Activated CD4-positive, alpha-beta T cell treated with anti-CD3 and anti-CD28 coated beads, Interleukin-2, amount 10 ng/mL, durations not matched to agents 24 days and 14 days (primary cell): ENCODE results near the gene NLRP5. TPM values are rescaled to one million over a fixed set of nuclear protein-coding genes. Genes with fewer than 3 reads are reported as not detected.
"Not testable (repeated sequence)": the region's sequence is repeated elsewhere in the genome, so short reads cannot be mapped to it uniquely, and the experiment has no call there.

Experiments
- DNase-seq: peaks from one replicate; pipeline ENCODE4 v3.0.0; 2022
- H3K27ac Mint-ChIP-seq: one replicate; pipeline ENCODE4 v1.8.0; 2022; ENCODE audit warnings: mild to moderate bottlenecking, mixed read lengths
- H3K27me3 Mint-ChIP-seq: one replicate; pipeline ENCODE4 v1.8.0; 2022; ENCODE audit warnings: mixed read lengths
- H3K36me3 Mint-ChIP-seq: one replicate; pipeline ENCODE4 v1.8.0; 2022; ENCODE audit warnings: low read depth, mild to moderate bottlenecking, mixed read lengths
- H3K4me1 Mint-ChIP-seq: one replicate; pipeline ENCODE4 v1.8.0; 2021; ENCODE audit warnings: mixed read lengths
- H3K4me3 Mint-ChIP-seq: one replicate; pipeline ENCODE4 v1.8.0; 2022; ENCODE audit warnings: mild to moderate bottlenecking, moderate library complexity, mixed read lengths
- H3K9me3 Mint-ChIP-seq: one replicate; pipeline ENCODE4 v1.8.0; 2021; ENCODE audit warnings: mixed read lengths
- intact Hi-C: fragments of 100-400 bp; cut with micrococcal nuclease; formaldehyde crosslinking; loops from one replicate; pipeline ENCODE4 v1.15.1; 2023
- total RNA-seq: library from RNA; stranded (reverse); gene quantifications from 2 replicates; pipeline ENCODE4 v1.2.3, GENCODE V29; 2022

NLRP5 gene
- total RNA-seq, 1 donor from 2014 or later = not detected

- H3K36me3 Mint-ChIP-seq = no peaks in the 10 kb centered on the region
- peaks cover 23% of the 10 kb centered on the region for H3K9me3 Mint-ChIP-seq
- no peaks in the 10 kb centered on the region for H3K4me1 Mint-ChIP-seq
- intact Hi-C loops = no loop called here
- H3K27me3 Mint-ChIP-seq = no peaks in the 10 kb centered on the region
- H3K27ac Mint-ChIP-seq = no peak overlapping the region
- H3K4me3 Mint-ChIP-seq = no peak overlapping the region
- no peak for DNase-seq
Observed at GRCh38 chr19:56015756-56016155, 29.2 kb downstream of the NLRP5 start.

GRCh38 chr19:56019325-56019724 lies 32.8 kb downstream of the NLRP5 start:
- H3K27me3 Mint-ChIP-seq, H3K4me3 Mint-ChIP-seq, H3K36me3 Mint-ChIP-seq, H3K4me1 Mint-ChIP-seq, intact Hi-C loops, H3K27ac Mint-ChIP-seq, DNase-seq: not testable (repeated sequence)
- peaks cover 25% of the 10 kb centered on the region for H3K9me3 Mint-ChIP-seq

- not testable (repeated sequence) for H3K27me3 Mint-ChIP-seq
- peaks cover 22% of the 10 kb centered on the region for H3K9me3 Mint-ChIP-seq
Observed at GRCh38 chr19:56020355-56020975, 33.9 kb downstream of the NLRP5 start.

GRCh38 chr19:56026769-56027168 lies 40.2 kb downstream of the NLRP5 start:
- intact Hi-C loops = no loop called here
- H3K27ac Mint-ChIP-seq = no peak overlapping the region
- H3K27me3 Mint-ChIP-seq = no peaks in the 10 kb centered on the region
- no peak for DNase-seq
- H3K4me3 Mint-ChIP-seq = no peak overlapping the region
- no peaks in the 10 kb centered on the region for H3K4me1 Mint-ChIP-seq
- H3K36me3 Mint-ChIP-seq = no peaks in the 10 kb centered on the region
- peaks cover 14% of the 10 kb centered on the region for H3K9me3 Mint-ChIP-seq

More at GRCh38 chr19:56020355-56020975, 33.9 kb downstream of the NLRP5 start:
- H3K4me1 Mint-ChIP-seq, H3K36me3 Mint-ChIP-seq, DNase-seq, H3K27ac Mint-ChIP-seq, intact Hi-C loops, H3K4me3 Mint-ChIP-seq: not testable (repeated sequence)

GRCh38 chr19:56053596-56053995 lies 67.0 kb downstream of the NLRP5 start:
- no peak overlapping the region for H3K4me3 Mint-ChIP-seq
- no peaks in the 10 kb centered on the region for H3K27me3 Mint-ChIP-seq
- no peaks in the 10 kb centered on the region for H3K4me1 Mint-ChIP-seq
- no peaks in the 10 kb centered on the region for H3K36me3 Mint-ChIP-seq
- peaks cover 12% of the 10 kb centered on the region for H3K9me3 Mint-ChIP-seq
- intact Hi-C loops = no loop called here
- no peak overlapping the region for H3K27ac Mint-ChIP-seq
- DNase-seq = no peak

- H3K36me3 Mint-ChIP-seq = no peaks in the 10 kb centered on the region
- DNase-seq = peak; percentile 90
- no peak overlapping the region for H3K27ac Mint-ChIP-seq
- intact Hi-C loops = loop anchor here (1.0 to 5.0 kb wide), 3 partner anchors 106 to 267 kb away; no protein-coding TSS in a partner anchor
- peaks cover 10% of the 10 kb centered on the region for H3K4me1 Mint-ChIP-seq
- peaks cover 6% of the 10 kb centered on the region for H3K27me3 Mint-ChIP-seq
- peak overlapping the region; percentile 75 for H3K4me3 Mint-ChIP-seq
- H3K9me3 Mint-ChIP-seq = peaks cover 2% of the 10 kb centered on the region
Observed at GRCh38 chr19:56066152-56067023, 79.8 kb downstream of the NLRP5 start.

- Mint-ChIP-seq H3K4me3 (no peak overlapping the region), H3K9me3 (no peaks in the 10 kb centered on the region), H3K36me3 (no peaks in the 10 kb centered on the region), H3K27me3 (no peaks in the 10 kb centered on the region), H3K4me1 (peaks cover 10% of the 10 kb centered on the region), H3K27ac (no peak overlapping the region)
- intact Hi-C loops = loop anchor here (5.0 kb wide), 1 partner anchor 183 kb away; no protein-coding TSS in a partner anchor
- DNase-seq = no peak
Observed at GRCh38 chr19:56069642-56070041, 83.1 kb downstream of the NLRP5 start.

- intact Hi-C loops = no loop called here
- H3K36me3 Mint-ChIP-seq = no peaks in the 10 kb centered on the region
- H3K4me3 Mint-ChIP-seq = no peak overlapping the region
- H3K4me1 Mint-ChIP-seq = peaks cover 7% of the 10 kb centered on the region
- no peaks in the 10 kb centered on the region for H3K27me3 Mint-ChIP-seq
- H3K27ac Mint-ChIP-seq = no peak overlapping the region
- no peak for DNase-seq
- H3K9me3 Mint-ChIP-seq = no peaks in the 10 kb centered on the region
Observed at GRCh38 chr19:56071151-56071550, 84.6 kb downstream of the NLRP5 start.

GRCh38 chr19:56076498-56076897 lies 89.9 kb downstream of the NLRP5 start:
- H3K27ac Mint-ChIP-seq = no peak overlapping the region
- H3K9me3 Mint-ChIP-seq = no peaks in the 10 kb centered on the region
- H3K4me3 Mint-ChIP-seq = no peak overlapping the region
- H3K36me3 Mint-ChIP-seq = no peaks in the 10 kb centered on the region
- DNase-seq = peak; percentile 81
- peaks cover 4% of the 10 kb centered on the region for H3K27me3 Mint-ChIP-seq
- intact Hi-C loops = no loop called here
- H3K4me1 Mint-ChIP-seq = peaks cover 9% of the 10 kb centered on the region

- Mint-ChIP-seq H3K4me3 (no peak overlapping the region), H3K27me3 (peaks cover 4% of the 10 kb centered on the region), H3K9me3 (no peaks in the 10 kb centered on the region), H3K27ac (no peak overlapping the region), H3K36me3 (no peaks in the 10 kb centered on the region), H3K4me1 (peaks cover 10% of the 10 kb centered on the region)
- intact Hi-C loops = loop anchor here (1.0 to 5.0 kb wide), 3 partner anchors 93 to 233 kb away; partner anchors contain the start of gene ZSCAN5A
- DNase-seq = peak; percentile 54
Observed at GRCh38 chr19:56079609-56080008, 93.0 kb downstream of the NLRP5 start.

- peak; percentile 88 for DNase-seq
- intact Hi-C loops = loop anchor here (1.0 to 5.0 kb wide), 3 partner anchors 91 to 231 kb away; partner anchors contain the start of gene ZSCAN5A
- Mint-ChIP-seq H3K36me3 (no peaks in the 10 kb centered on the region), H3K4me3 (peak overlapping the region; percentile 79), H3K27me3 (peaks cover 4% of the 10 kb centered on the region), H3K9me3 (no peaks in the 10 kb centered on the region), H3K27ac (peak overlapping the region; percentile 58), H3K4me1 (peaks cover 10% of the 10 kb centered on the region)
Observed at GRCh38 chr19:56080669-56081401, 94.3 kb downstream of the NLRP5 start.

GRCh38 chr19:56083668-56084067 lies 97.1 kb downstream of the NLRP5 start:
- no peaks in the 10 kb centered on the region for H3K9me3 Mint-ChIP-seq
- peaks cover 10% of the 10 kb centered on the region for H3K4me1 Mint-ChIP-seq
- H3K27ac Mint-ChIP-seq = no peak overlapping the region
- intact Hi-C loops = loop anchor here (5.0 kb wide), 2 partner anchors 169 to 229 kb away; partner anchors contain the start of gene ZSCAN5A
- H3K36me3 Mint-ChIP-seq = peaks cover 3% of the 10 kb centered on the region
- no peak for DNase-seq
- no peak overlapping the region for H3K4me3 Mint-ChIP-seq
- H3K27me3 Mint-ChIP-seq = peaks cover 4% of the 10 kb centered on the region

- peaks cover 4% of the 10 kb centered on the region for H3K27me3 Mint-ChIP-seq
- intact Hi-C loops = loop anchor here (5.0 kb wide), 2 partner anchors 167 to 227 kb away; partner anchors contain the start of gene ZSCAN5A
- no peak overlapping the region for H3K27ac Mint-ChIP-seq
- DNase-seq = no peak
- no peaks in the 10 kb centered on the region for H3K9me3 Mint-ChIP-seq
- peaks cover 4% of the 10 kb centered on the region for H3K36me3 Mint-ChIP-seq
- peaks cover 10% of the 10 kb centered on the region for H3K4me1 Mint-ChIP-seq
- H3K4me3 Mint-ChIP-seq = no peak overlapping the region
Observed at GRCh38 chr19:56084835-56085536, 98.4 kb downstream of the NLRP5 start.
